HG03175 (cell line): ENCODE measurements around the gene AREL1.

ENCODE experiments used
- ATAC-seq: cut with Tn5 transposase; IDR thresholded peaks from one replicate; pipeline ENCODE4 v1.9.1; 2021; ENCODE audit warnings: mild to moderate bottlenecking, moderate library complexity; ENCODE audit not compliant: unreplicated experiment

AREL1 gene

GRCh38 chr14:74660863-74661262, 52.0 kb downstream of the AREL1 start:
- ATAC-seq: no peak

- ATAC-seq: no peak
These were observed 52.7 kb downstream of the AREL1 start for GRCh38 chr14:74660167-74660566.

- ATAC-seq: no peak
These were observed 54.2 kb downstream of the AREL1 start for GRCh38 chr14:74658535-74659131.

GRCh38 chr14:74656964-74657363, 55.9 kb downstream of the AREL1 start:
- ATAC-seq: no peak

GRCh38 chr14:74655599-74656395, 57.1 kb downstream of the AREL1 start:
- no peak for ATAC-seq

GRCh38 chr14:74654931-74655330, 57.9 kb downstream of the AREL1 start:
- no peak for ATAC-seq

- no peak for ATAC-seq
These were observed 59.3 kb downstream of the AREL1 start for GRCh38 chr14:74653386-74654138.

GRCh38 chr14:74652541-74652940, 60.3 kb downstream of the AREL1 start:
- no peak for ATAC-seq

- ATAC-seq: no peak
These were observed 61.8 kb downstream of the AREL1 start for GRCh38 chr14:74650927-74651686.

- no peak for ATAC-seq
These were observed 63.2 kb downstream of the AREL1 start for GRCh38 chr14:74649673-74650072.

GRCh38 chr14:74649167-74649566, 63.7 kb downstream of the AREL1 start:
- no peak for ATAC-seq

GRCh38 chr14:74648601-74649000, 64.3 kb downstream of the AREL1 start:
- ATAC-seq: no peak

GRCh38 chr14:74647678-74648461, 65.0 kb downstream of the AREL1 start:
- no peak for ATAC-seq

GRCh38 chr14:74647061-74647677, 65.7 kb downstream of the AREL1 start:
- no peak for ATAC-seq

- ATAC-seq: no peak
These were observed 67.0 kb downstream of the AREL1 start for GRCh38 chr14:74645756-74646470.

GRCh38 chr14:74645244-74645643, 67.6 kb downstream of the AREL1 start:
- ATAC-seq: no peak

GRCh38 chr14:74641601-74642391, 71.1 kb downstream of the AREL1 start:
- no peak for ATAC-seq

- no peak for ATAC-seq
These were observed 73.9 kb downstream of the AREL1 start for GRCh38 chr14:74638966-74639365.
